ENCODE measurements around the gene GRIN1. TPM values are rescaled to one million over a fixed set of nuclear protein-coding genes. Genes with fewer than 3 reads are reported as not detected.

The GRIN1 gene
- total and polyA plus RNA-seq, 2 donors = 0.18 to 0.19 TPM

GRCh38 chr9:137143459-137143858 lies 4.5 kb downstream of the GRIN1 start:
- H3K27ac ChIP-seq (ENCODE audit: low read depth in 1 of 2, low read length in 1 of 2) = no peak overlapping the region
- H3K4me1 ChIP-seq (ENCODE audit: control insufficient read depth in 2 of 2, insufficient read depth in 2 of 2, low read length in 2 of 2) = peaks cover 21 to 28% of the 10 kb centered on the region in 2 donors
- H3K9me3 ChIP-seq (ENCODE audit: control insufficient read depth in 2 of 2, insufficient read depth in 1 of 2, low read length in 1 of 2) = peaks cover 0 to 3% of the 10 kb centered on the region in 2 donors
- H3K36me3 ChIP-seq (ENCODE audit: control insufficient read depth in 2 of 2, insufficient read depth in 2 of 2, low read length in 1 of 2) = no peaks in the 10 kb centered on the region
- WGBS = 85% methylated on average over 4 of the region's 4 CpGs
- H3K27me3 ChIP-seq (ENCODE audit: control insufficient read depth in 2 of 2, insufficient read depth in 1 of 2, low read length in 1 of 2) = peaks cover 32 to 81% of the 10 kb centered on the region in 2 donors
- no peak overlapping the region for H3K4me3 ChIP-seq (ENCODE audit: low read length in 2 of 2)
- DNase-seq (ENCODE audit: low read depth in 6 of 9, low spot score in 9 of 9) = no peak

GRCh38 chr9:137145731-137146526 lies 7.0 kb downstream of the GRIN1 start:
- Histone ChIP-seq H3K9me3 (ENCODE audit: control insufficient read depth in 2 of 2, insufficient read depth in 1 of 2, low read length in 1 of 2) (peaks cover 0 to 13% of the 10 kb centered on the region in 2 donors), H3K4me3 (ENCODE audit: low read length in 2 of 2) (no peak overlapping the region), H3K36me3 (ENCODE audit: control insufficient read depth in 2 of 2, insufficient read depth in 2 of 2, low read length in 1 of 2) (no peaks in the 10 kb centered on the region), H3K27ac (ENCODE audit: low read depth in 1 of 2, low read length in 1 of 2) (no peak overlapping the region), H3K27me3 (ENCODE audit: control insufficient read depth in 2 of 2, insufficient read depth in 1 of 2, low read length in 1 of 2) (peaks cover 13 to 74% of the 10 kb centered on the region in 2 donors), H3K4me1 (ENCODE audit: control insufficient read depth in 2 of 2, insufficient read depth in 2 of 2, low read length in 2 of 2) (peaks cover 4 to 6% of the 10 kb centered on the region in 2 donors)
- 68% methylated on average over 48 of the region's 49 CpGs for WGBS
- DNase-seq (ENCODE audit: low read depth in 6 of 9, low spot score in 9 of 9) = no peak

GRCh38 chr9:137146527-137146918 lies 7.6 kb downstream of the GRIN1 start:
- Histone ChIP-seq H3K4me3 (ENCODE audit: low read length in 2 of 2) (no peak overlapping the region), H3K9me3 (ENCODE audit: control insufficient read depth in 2 of 2, insufficient read depth in 1 of 2, low read length in 1 of 2) (peaks cover 0 to 18% of the 10 kb centered on the region in 2 donors), H3K4me1 (ENCODE audit: control insufficient read depth in 2 of 2, insufficient read depth in 2 of 2, low read length in 2 of 2) (no peaks in the 10 kb centered on the region), H3K36me3 (ENCODE audit: control insufficient read depth in 2 of 2, insufficient read depth in 2 of 2, low read length in 1 of 2) (no peaks in the 10 kb centered on the region), H3K27ac (ENCODE audit: low read depth in 1 of 2, low read length in 1 of 2) (no peak overlapping the region), H3K27me3 (ENCODE audit: control insufficient read depth in 2 of 2, insufficient read depth in 1 of 2, low read length in 1 of 2) (peaks cover 13 to 68% of the 10 kb centered on the region in 2 donors)
- WGBS = 70% methylated on average over 9 of the region's 9 CpGs
- DNase-seq (ENCODE audit: low read depth in 6 of 9, low spot score in 9 of 9) = no peak

- 91% methylated on average over 26 of the region's 26 CpGs for WGBS
- no peak overlapping the region for H3K27ac ChIP-seq (ENCODE audit: low read depth in 1 of 2, low read length in 1 of 2)
- peaks cover 0 to 18% of the 10 kb centered on the region in 2 donors for H3K9me3 ChIP-seq (ENCODE audit: control insufficient read depth in 2 of 2, insufficient read depth in 1 of 2, low read length in 1 of 2)
- H3K27me3 ChIP-seq (ENCODE audit: control insufficient read depth in 2 of 2, insufficient read depth in 1 of 2, low read length in 1 of 2) = peaks cover 13 to 60% of the 10 kb centered on the region in 2 donors
- H3K4me3 ChIP-seq (ENCODE audit: low read length in 2 of 2) = no peak overlapping the region
- no peak for DNase-seq (ENCODE audit: low read depth in 6 of 9, low spot score in 9 of 9)
- H3K36me3 ChIP-seq (ENCODE audit: control insufficient read depth in 2 of 2, insufficient read depth in 2 of 2, low read length in 1 of 2) = no peaks in the 10 kb centered on the region
- no peaks in the 10 kb centered on the region for H3K4me1 ChIP-seq (ENCODE audit: control insufficient read depth in 2 of 2, insufficient read depth in 2 of 2, low read length in 2 of 2)
Observed at GRCh38 chr9:137147091-137147792, 8.3 kb downstream of the GRIN1 start.

GRCh38 chr9:137147793-137148160 lies 8.8 kb downstream of the GRIN1 start:
- Histone ChIP-seq H3K27me3 (ENCODE audit: control insufficient read depth in 2 of 2, insufficient read depth in 1 of 2, low read length in 1 of 2) (peaks cover 13 to 57% of the 10 kb centered on the region in 2 donors), H3K27ac (ENCODE audit: low read depth in 1 of 2, low read length in 1 of 2) (no peak overlapping the region), H3K4me1 (ENCODE audit: control insufficient read depth in 2 of 2, insufficient read depth in 2 of 2, low read length in 2 of 2) (no peaks in the 10 kb centered on the region), H3K4me3 (ENCODE audit: low read length in 2 of 2) (no peak overlapping the region), H3K36me3 (ENCODE audit: control insufficient read depth in 2 of 2, insufficient read depth in 2 of 2, low read length in 1 of 2) (no peaks in the 10 kb centered on the region), H3K9me3 (ENCODE audit: control insufficient read depth in 2 of 2, insufficient read depth in 1 of 2, low read length in 1 of 2) (peaks cover 0 to 22% of the 10 kb centered on the region in 2 donors)
- 39% methylated on average over 24 of the region's 24 CpGs for WGBS
- no peak for DNase-seq (ENCODE audit: low read depth in 6 of 9, low spot score in 9 of 9)

GRCh38 chr9:137148242-137148641 lies 9.3 kb downstream of the GRIN1 start:
- no peaks in the 10 kb centered on the region for H3K4me1 ChIP-seq (ENCODE audit: control insufficient read depth in 2 of 2, insufficient read depth in 2 of 2, low read length in 2 of 2)
- H3K9me3 ChIP-seq (ENCODE audit: control insufficient read depth in 2 of 2, insufficient read depth in 1 of 2, low read length in 1 of 2) = peaks cover 0 to 22% of the 10 kb centered on the region in 2 donors
- H3K4me3 ChIP-seq (ENCODE audit: low read length in 2 of 2) = no peak overlapping the region
- no peaks in the 10 kb centered on the region for H3K36me3 ChIP-seq (ENCODE audit: control insufficient read depth in 2 of 2, insufficient read depth in 2 of 2, low read length in 1 of 2)
- H3K27me3 ChIP-seq (ENCODE audit: control insufficient read depth in 2 of 2, insufficient read depth in 1 of 2, low read length in 1 of 2) = peaks cover 10 to 53% of the 10 kb centered on the region in 2 donors
- no peak for DNase-seq (ENCODE audit: low read depth in 6 of 9, low spot score in 9 of 9)
- no peak overlapping the region for H3K27ac ChIP-seq (ENCODE audit: low read depth in 1 of 2, low read length in 1 of 2)
- 82% methylated on average over 27 of the region's 27 CpGs for WGBS

- WGBS = 93% methylated on average over 19 of the region's 19 CpGs
Observed at GRCh38 chr9:137148661-137149060, 9.7 kb downstream of the GRIN1 start.

GRCh38 chr9:137149363-137149762 lies 10.4 kb downstream of the GRIN1 start:
- Histone ChIP-seq H3K4me1 (ENCODE audit: control insufficient read depth in 2 of 2, insufficient read depth in 2 of 2, low read length in 2 of 2) (no peaks in the 10 kb centered on the region), H3K4me3 (ENCODE audit: low read length in 2 of 2) (no peak overlapping the region), H3K9me3 (ENCODE audit: control insufficient read depth in 2 of 2, insufficient read depth in 1 of 2, low read length in 1 of 2) (peaks cover 0 to 22% of the 10 kb centered on the region in 2 donors), H3K27me3 (ENCODE audit: control insufficient read depth in 2 of 2, insufficient read depth in 1 of 2, low read length in 1 of 2) (peaks cover 6 to 44% of the 10 kb centered on the region in 2 donors), H3K27ac (ENCODE audit: low read depth in 1 of 2, low read length in 1 of 2) (no peak overlapping the region), H3K36me3 (ENCODE audit: control insufficient read depth in 2 of 2, insufficient read depth in 2 of 2, low read length in 1 of 2) (no peaks in the 10 kb centered on the region)
- DNase-seq (ENCODE audit: low read depth in 6 of 9, low spot score in 9 of 9) = no peak
- WGBS = 86% methylated on average over 5 of the region's 5 CpGs

More at GRCh38 chr9:137148661-137149060, 9.7 kb downstream of the GRIN1 start:
- Histone ChIP-seq H3K9me3 (ENCODE audit: control insufficient read depth in 2 of 2, insufficient read depth in 1 of 2, low read length in 1 of 2) (peaks cover 0 to 22% of the 10 kb centered on the region in 2 donors), H3K27ac (ENCODE audit: low read depth in 1 of 2, low read length in 1 of 2) (no peak overlapping the region), H3K27me3 (ENCODE audit: control insufficient read depth in 2 of 2, insufficient read depth in 1 of 2, low read length in 1 of 2) (peaks cover 7 to 48% of the 10 kb centered on the region in 2 donors), H3K4me3 (ENCODE audit: low read length in 2 of 2) (no peak overlapping the region), H3K4me1 (ENCODE audit: control insufficient read depth in 2 of 2, insufficient read depth in 2 of 2, low read length in 2 of 2) (no peaks in the 10 kb centered on the region), H3K36me3 (ENCODE audit: control insufficient read depth in 2 of 2, insufficient read depth in 2 of 2, low read length in 1 of 2) (no peaks in the 10 kb centered on the region)
- no peak for DNase-seq (ENCODE audit: low read depth in 6 of 9, low spot score in 9 of 9)

GRCh38 chr9:137149942-137150616 lies 11.1 kb downstream of the GRIN1 start:
- no peak overlapping the region for H3K27ac ChIP-seq (ENCODE audit: low read depth in 1 of 2, low read length in 1 of 2)
- peaks cover 6 to 51% of the 10 kb centered on the region in 2 donors for H3K27me3 ChIP-seq (ENCODE audit: control insufficient read depth in 2 of 2, insufficient read depth in 1 of 2, low read length in 1 of 2)
- H3K4me3 ChIP-seq (ENCODE audit: low read length in 2 of 2) = no peak overlapping the region
- DNase-seq (ENCODE audit: low read depth in 6 of 9, low spot score in 9 of 9) = no peak
- 67% methylated on average over 20 of the region's 20 CpGs for WGBS
- no peaks in the 10 kb centered on the region for H3K36me3 ChIP-seq (ENCODE audit: control insufficient read depth in 2 of 2, insufficient read depth in 2 of 2, low read length in 1 of 2)
- H3K4me1 ChIP-seq (ENCODE audit: control insufficient read depth in 2 of 2, insufficient read depth in 2 of 2, low read length in 2 of 2) = no peaks in the 10 kb centered on the region
- H3K9me3 ChIP-seq (ENCODE audit: control insufficient read depth in 2 of 2, insufficient read depth in 1 of 2, low read length in 1 of 2) = peaks cover 0 to 22% of the 10 kb centered on the region in 2 donors

All from thymus (tissue), 11 donors.